Smooth muscle cell (in vitro differentiated cells): ENCODE data around the gene OR6C3. TPM values are rescaled to one million over a fixed set of nuclear protein-coding genes. Genes with fewer than 3 reads are reported as not detected.

Source experiments
- DNase-seq: peaks from one replicate; lab custom pipeline; 2025; ENCODE audit not compliant: unreplicated experiment; lab: John Stamatoyannopoulos, UW
- H2AFZ ChIP-seq: fragments of 200-600 bp; sonication (generic); 2 replicates; pipeline ENCODE4 v1.6.0; 2016; ENCODE audit warnings: antibody characterized with exemption, low read depth, mild to moderate bottlenecking
- H3F3A ChIP-seq: fragments of 200-600 bp; sonication (generic); 2 replicates; pipeline ENCODE4 v1.6.0; 2017; ENCODE audit warnings: antibody characterized with exemption, low read depth
- H3K27ac ChIP-seq: fragments of 200-600 bp; sonication (generic); 2 replicates; pipeline ENCODE4 v1.5.1; 2016; ENCODE audit warnings: low read depth, mild to moderate bottlenecking
- H3K27me3 ChIP-seq: fragments of 200-600 bp; sonication (generic); 2 replicates; pipeline ENCODE4 v1.6.1; 2016; ENCODE audit warnings: low read depth, mild to moderate bottlenecking
- H3K36me3 ChIP-seq: fragments of 200-600 bp; sonication (generic); 2 replicates; pipeline ENCODE4 v1.5.1; 2016; ENCODE audit warnings: low read depth
- H3K4me1 ChIP-seq: fragments of 200-600 bp; sonication (generic); 2 replicates; pipeline ENCODE4 v1.5.1; 2016; ENCODE audit warnings: low read depth
- H3K4me2 ChIP-seq: fragments of 200-600 bp; sonication (generic); 2 replicates; pipeline ENCODE4 v1.6.0; 2016; ENCODE audit warnings: mild to moderate bottlenecking
- H3K4me3 ChIP-seq: fragments of 200-600 bp; sonication (generic); 2 replicates; pipeline ENCODE4 v1.5.1; 2016; ENCODE audit warnings: mild to moderate bottlenecking
- H3K79me2 ChIP-seq: fragments of 200-600 bp; sonication (generic); 2 replicates; pipeline ENCODE4 v1.6.0; 2016; ENCODE audit warnings: low read depth, mild to moderate bottlenecking
- H3K9ac ChIP-seq: fragments of 200-600 bp; sonication (generic); 2 replicates; pipeline ENCODE4 v1.6.0; 2016; ENCODE audit warnings: low read depth
- H3K9me3 ChIP-seq: fragments of 200-600 bp; sonication (generic); replicated peaks from 2 replicates; pipeline ENCODE4 v1.5.1; 2016; ENCODE audit warnings: low read depth
- H4K20me1 ChIP-seq: fragments of 200-600 bp; sonication (generic); 2 replicates; pipeline ENCODE4 v1.6.0; 2016; ENCODE audit warnings: low read depth
- WGBS: methylation state at CpG from one replicate; pipeline ENCODE4 v1.1.7; 2016; ENCODE audit warnings: low lambda C conversion rate; 5-methylcytosine and 5-hydroxymethylcytosine counted together
- polyA plus RNA-seq: library from polyadenylated mRNA; unstranded; fragments of >200 nt; fragmentation: Nextera tagmentation; extraction: Ambion mirVana; gene quantifications from 2 replicates; pipeline ENCODE4 v1.2.1, GENCODE V29; 2016
- total RNA-seq: library from RNA; depleted of rRNA; stranded (reverse); fragments of >200 nt; gene quantifications from 2 replicates; pipeline ENCODE4 v1.2.3, GENCODE V29; 2014
- TF ChIP-seq, protein P1 (sequence below): fragments of 200-600 bp; sonication (generic); IDR thresholded peaks from 2 replicates; pipeline ENCODE4 v1.5.1; 2017; ENCODE audit warnings: borderline replicate concordance, mild to moderate bottlenecking, antibody characterized with exemption; ENCODE audit not compliant: insufficient read depth, poor library complexity, severe bottlenecking

The OR6C3 gene
- total RNA-seq (not detected in 2 replicates), polyA plus RNA-seq (not detected in 2 replicates)

DNA sequence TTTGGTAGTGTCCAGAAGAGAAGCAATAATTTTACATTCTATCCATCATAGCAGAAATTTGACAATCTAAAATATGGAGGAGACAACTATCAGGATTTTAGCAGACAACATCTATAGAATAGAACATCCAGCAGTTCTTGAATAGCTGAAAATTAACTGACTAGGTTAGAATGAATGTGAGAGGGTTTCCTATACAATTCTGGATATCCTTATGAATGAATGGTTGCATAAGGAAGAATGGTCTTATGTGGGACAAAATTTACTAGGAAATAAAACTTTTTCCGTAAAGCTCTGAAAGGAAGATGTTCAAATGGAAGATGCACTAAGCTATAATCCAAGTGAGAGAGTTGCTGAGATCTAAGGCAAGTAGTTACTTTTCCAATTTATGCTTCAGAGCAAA lies at the start of gene OR6C3:
OR6C3 (plus strand) TSS at position 301 of the 400 bp plus-strand sequence. CDS start 955 bp downstream, outside the sequence.
- Histone ChIP-seq H2AFZ (no peak within 1 kb of the TSS), H3K79me2 (no peaks in the 10 kb centered on the region), H4K20me1 (no peaks in the 10 kb centered on the region), H3K27me3 (no peaks in the 10 kb centered on the region), H3F3A (no peaks in the 10 kb centered on the region), H3K9me3 (no peaks in the 10 kb centered on the region), H3K4me2 (no peak within 1 kb of the TSS), H3K27ac (no peak within 1 kb of the TSS), H3K36me3 (no peaks in the 10 kb centered on the region), H3K9ac (no peak within 1 kb of the TSS), H3K4me1 (no peaks in the 10 kb centered on the region), H3K4me3 (no peak within 1 kb of the TSS)
- DNase-seq: no peak
- TF ChIP-seq, protein P1, sequence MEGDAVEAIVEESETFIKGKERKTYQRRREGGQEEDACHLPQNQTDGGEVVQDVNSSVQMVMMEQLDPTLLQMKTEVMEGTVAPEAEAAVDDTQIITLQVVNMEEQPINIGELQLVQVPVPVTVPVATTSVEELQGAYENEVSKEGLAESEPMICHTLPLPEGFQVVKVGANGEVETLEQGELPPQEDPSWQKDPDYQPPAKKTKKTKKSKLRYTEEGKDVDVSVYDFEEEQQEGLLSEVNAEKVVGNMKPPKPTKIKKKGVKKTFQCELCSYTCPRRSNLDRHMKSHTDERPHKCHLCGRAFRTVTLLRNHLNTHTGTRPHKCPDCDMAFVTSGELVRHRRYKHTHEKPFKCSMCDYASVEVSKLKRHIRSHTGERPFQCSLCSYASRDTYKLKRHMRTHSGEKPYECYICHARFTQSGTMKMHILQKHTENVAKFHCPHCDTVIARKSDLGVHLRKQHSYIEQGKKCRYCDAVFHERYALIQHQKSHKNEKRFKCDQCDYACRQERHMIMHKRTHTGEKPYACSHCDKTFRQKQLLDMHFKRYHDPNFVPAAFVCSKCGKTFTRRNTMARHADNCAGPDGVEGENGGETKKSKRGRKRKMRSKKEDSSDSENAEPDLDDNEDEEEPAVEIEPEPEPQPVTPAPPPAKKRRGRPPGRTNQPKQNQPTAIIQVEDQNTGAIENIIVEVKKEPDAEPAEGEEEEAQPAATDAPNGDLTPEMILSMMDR: no peak
- WGBS: 92% methylated on average over 1 of the region's 1 CpG

DNA sequence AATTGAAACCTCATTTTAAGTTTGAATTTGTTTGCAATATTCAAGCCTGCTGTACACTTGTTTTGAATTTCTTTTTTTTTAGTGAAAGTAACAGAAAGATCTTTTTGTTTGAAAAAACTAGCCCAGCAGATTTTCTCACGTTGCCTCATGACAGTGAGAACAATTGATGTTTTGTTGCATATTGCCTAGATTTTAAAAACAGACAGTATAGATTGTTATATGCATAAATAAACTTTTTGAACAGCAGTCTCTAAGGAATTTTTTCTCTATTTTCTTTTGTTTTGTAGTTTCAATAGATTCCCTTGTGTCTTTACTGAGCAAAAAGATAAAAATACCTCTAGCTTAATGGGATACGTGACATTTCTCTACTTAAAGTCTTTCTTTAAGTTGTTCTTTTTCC lies 49.6 kb upstream of the OR6C3 start:
- no peak overlapping the region for H3K27ac ChIP-seq
- no peaks in the 10 kb centered on the region for H3K79me2 ChIP-seq
- DNase-seq: no peak
- TF ChIP-seq, protein P1: no peak
- no peak overlapping the region for H3K9ac ChIP-seq
- H3K4me3 ChIP-seq: no peak overlapping the region
- no peaks in the 10 kb centered on the region for H3K36me3 ChIP-seq
- no peaks in the 10 kb centered on the region for H3K27me3 ChIP-seq
- H3K4me1 ChIP-seq: no peaks in the 10 kb centered on the region
- H3F3A ChIP-seq: no peaks in the 10 kb centered on the region
- H4K20me1 ChIP-seq: no peaks in the 10 kb centered on the region
- H2AFZ ChIP-seq: no peak overlapping the region
- no peaks in the 10 kb centered on the region for H3K9me3 ChIP-seq
- H3K4me2 ChIP-seq: no peak overlapping the region
- WGBS: 83% methylated on average over 2 of the region's 2 CpGs

DNA sequence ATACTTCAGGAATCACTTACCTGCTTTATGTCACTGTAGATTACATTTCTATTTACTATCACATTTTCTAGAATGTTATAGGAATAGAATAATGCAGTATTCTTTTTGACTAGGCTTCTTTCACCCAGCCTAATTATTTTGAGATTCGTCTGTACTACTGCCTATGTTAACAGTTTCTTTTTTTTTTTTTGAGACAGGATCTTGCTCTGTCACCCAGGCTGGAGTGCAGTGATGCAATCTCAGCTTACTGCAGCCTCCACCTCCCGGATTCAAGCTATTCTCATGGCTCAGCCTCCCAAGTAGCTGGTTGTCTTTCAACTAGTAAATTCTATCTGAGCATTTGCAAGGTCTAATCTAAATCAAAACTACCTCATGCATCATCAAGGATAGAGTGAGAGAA lies 40.5 kb upstream of the OR6C3 start:
- no peak overlapping the region for H3K9ac ChIP-seq
- TF ChIP-seq, protein P1: no peak
- no peaks in the 10 kb centered on the region for H3K4me1 ChIP-seq
- no peaks in the 10 kb centered on the region for H3F3A ChIP-seq
- no peaks in the 10 kb centered on the region for H3K36me3 ChIP-seq
- H2AFZ ChIP-seq: no peak overlapping the region
- no peaks in the 10 kb centered on the region for H3K9me3 ChIP-seq
- no peak overlapping the region for H3K4me3 ChIP-seq
- no peaks in the 10 kb centered on the region for H3K27me3 ChIP-seq
- H4K20me1 ChIP-seq: no peaks in the 10 kb centered on the region
- WGBS: 65% methylated on average over 2 of the region's 2 CpGs
- no peak overlapping the region for H3K4me2 ChIP-seq
- DNase-seq: no peak
- no peaks in the 10 kb centered on the region for H3K79me2 ChIP-seq
- H3K27ac ChIP-seq: no peak overlapping the region

DNA sequence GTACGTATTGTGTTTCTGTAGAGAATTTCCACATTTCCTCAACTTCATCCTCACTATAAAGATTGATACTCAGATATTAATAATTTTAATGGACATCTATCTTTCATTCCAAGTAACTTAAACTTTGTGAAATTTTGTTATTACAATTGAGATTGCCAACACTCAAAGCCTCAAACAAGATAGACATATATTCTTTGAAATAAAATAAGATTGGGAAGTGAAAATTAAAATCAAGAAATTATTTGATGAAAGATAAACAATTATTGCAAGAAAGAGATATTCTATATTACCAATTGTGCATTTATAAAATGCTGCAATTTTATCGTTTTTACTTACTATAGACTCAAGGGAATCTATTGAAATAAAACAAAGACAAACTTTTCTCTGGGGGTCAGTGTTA lies 34.1 kb upstream of the OR6C3 start, which contains the start of gene OR6C6:
OR6C6 (minus strand) TSS at position 101 of the 400 bp plus-strand sequence. CDS start 1,337 bp downstream, outside the sequence.
- no peaks in the 10 kb centered on the region for H3K9me3 ChIP-seq
- DNase-seq: no peak
- TF ChIP-seq, protein P1: no peak
- H3K36me3 ChIP-seq: no peaks in the 10 kb centered on the region
- 78% methylated on average over 2 of the region's 2 CpGs for WGBS
- H3K27me3 ChIP-seq: no peaks in the 10 kb centered on the region
- H3K9ac ChIP-seq: no peak within 1 kb of the TSS
- no peaks in the 10 kb centered on the region for H3K4me1 ChIP-seq
- H3K4me3 ChIP-seq: no peak within 1 kb of the TSS
- H2AFZ ChIP-seq: no peak within 1 kb of the TSS
- H4K20me1 ChIP-seq: no peaks in the 10 kb centered on the region
- H3K4me2 ChIP-seq: no peak within 1 kb of the TSS
- H3K79me2 ChIP-seq: no peaks in the 10 kb centered on the region
- H3F3A ChIP-seq: no peaks in the 10 kb centered on the region
- no peak within 1 kb of the TSS for H3K27ac ChIP-seq
